Occipital lobe (tissue), 2 donors: ENCODE data around the gene CCDC194. TPM values are rescaled to one million over a fixed set of nuclear protein-coding genes. Genes with fewer than 3 reads are reported as not detected.

Experiments used
- DNase-seq: peaks from one replicate; lab custom pipeline; 2025; lab: John Stamatoyannopoulos, UW
- total RNA-seq: library from RNA; depleted of rRNA; stranded (reverse); fragments of >200 nt; gene quantifications from one replicate; pipeline ENCODE4 v1.2.3, GENCODE V29; 2014

Gene CCDC194
- not detected for total RNA-seq

GRCh38 chr19:17393914-17394313 lies at the start of gene CCDC194:
CCDC194 (minus strand) TSS chr19:17394196; CDS start chr19:17394158, 38 bp downstream.
- DNase-seq = no peak

- DNase-seq = no peak
Measured at GRCh38 chr19:17441241-17442021, 47.4 kb upstream of the CCDC194 start.

- DNase-seq = no peak
Measured at GRCh38 chr19:17436874-17437267, 42.9 kb upstream of the CCDC194 start.

GRCh38 chr19:17436094-17436873 lies 42.3 kb upstream of the CCDC194 start:
- DNase-seq = no peak

- DNase-seq = no peak
Measured at GRCh38 chr19:17435218-17435617, 41.2 kb upstream of the CCDC194 start.

- no peak for DNase-seq
Measured at GRCh38 chr19:17431417-17431816, 37.4 kb upstream of the CCDC194 start.

GRCh38 chr19:17429641-17430113 lies 35.7 kb upstream of the CCDC194 start:
- no peak for DNase-seq

GRCh38 chr19:17424743-17425365 lies 30.9 kb upstream of the CCDC194 start:
- peak; percentile 5 for DNase-seq

GRCh38 chr19:17423429-17424208 lies 29.6 kb upstream of the CCDC194 start:
- no peak for DNase-seq

GRCh38 chr19:17421942-17422341 lies 27.9 kb upstream of the CCDC194 start:
- no peak for DNase-seq

GRCh38 chr19:17420475-17420924 lies 26.5 kb upstream of the CCDC194 start:
- no peak for DNase-seq

- peak; percentile 96 for DNase-seq
Measured at GRCh38 chr19:17419621-17420474, 25.9 kb upstream of the CCDC194 start, which contains the start of gene MVB12A. MVB12A (plus strand) TSS chr19:17420047; CDS start chr19:17420136, 89 bp downstream.

GRCh38 chr19:17419154-17419620 lies 25.2 kb upstream of the CCDC194 start:
- DNase-seq = no peak

- DNase-seq = no peak
Measured at GRCh38 chr19:17418710-17419109, 24.7 kb upstream of the CCDC194 start.

GRCh38 chr19:17415121-17415520 lies 21.1 kb upstream of the CCDC194 start:
- DNase-seq = no peak

GRCh38 chr19:17414097-17414496 lies 20.1 kb upstream of the CCDC194 start:
- no peak for DNase-seq

GRCh38 chr19:17411801-17412200 lies 17.8 kb upstream of the CCDC194 start:
- DNase-seq = no peak

GRCh38 chr19:17409990-17410389 lies 16.0 kb upstream of the CCDC194 start:
- no peak for DNase-seq

GRCh38 chr19:17406887-17407196 lies 12.8 kb upstream of the CCDC194 start:
- DNase-seq = no peak
